Neural crest cell (in vitro differentiated cells): Measurements from ENCODE around the gene SYNGR1. TPM values are rescaled to one million over a fixed set of nuclear protein-coding genes. Genes with fewer than 3 reads are reported as not detected.

ENCODE experiments used
- DNase-seq: peaks from one replicate; pipeline ENCODE4 v3.0.0; 2021; ENCODE audit warnings: low read depth, mixed read lengths, low spot score
- H3K27ac Mint-ChIP-seq: one replicate; pipeline ENCODE4 v1.8.0; 2021; ENCODE audit warnings: mild to moderate bottlenecking, mixed read lengths; ENCODE audit not compliant: unreplicated experiment
- H3K27me3 Mint-ChIP-seq: 2 replicates; pipeline ENCODE4 v1.8.0; 2021; ENCODE audit warnings: low read depth, mild to moderate bottlenecking, mixed read lengths
- H3K36me3 Mint-ChIP-seq: 2 replicates; pipeline ENCODE4 v1.8.0; 2021; ENCODE audit warnings: low read depth, mild to moderate bottlenecking, mixed read lengths
- H3K4me1 Mint-ChIP-seq: 2 replicates; pipeline ENCODE4 v1.8.0; 2021; ENCODE audit warnings: mixed read lengths
- H3K4me3 Mint-ChIP-seq: one replicate; pipeline ENCODE4 v1.8.0; 2021; ENCODE audit warnings: mild to moderate bottlenecking, mixed read lengths
- H3K9me3 Mint-ChIP-seq: 2 replicates; pipeline ENCODE4 v1.8.0; 2021; ENCODE audit warnings: mixed read lengths
- total RNA-seq: library from RNA; stranded (reverse); gene quantifications from 2 replicates; pipeline ENCODE4 v1.2.1, GENCODE V29; 2021
- TF ChIP-seq, protein P1 (sequence below): fragments of 200-600 bp; sonication (generic); conservative IDR thresholded peaks from 2 replicates; pipeline ENCODE4 v1.5.0; 2021; ENCODE audit warnings: antibody characterized with exemption, mild to moderate bottlenecking

SYNGR1 gene
- total RNA-seq, 1 donor from 2014 or later: 30.0 TPM

DNA sequence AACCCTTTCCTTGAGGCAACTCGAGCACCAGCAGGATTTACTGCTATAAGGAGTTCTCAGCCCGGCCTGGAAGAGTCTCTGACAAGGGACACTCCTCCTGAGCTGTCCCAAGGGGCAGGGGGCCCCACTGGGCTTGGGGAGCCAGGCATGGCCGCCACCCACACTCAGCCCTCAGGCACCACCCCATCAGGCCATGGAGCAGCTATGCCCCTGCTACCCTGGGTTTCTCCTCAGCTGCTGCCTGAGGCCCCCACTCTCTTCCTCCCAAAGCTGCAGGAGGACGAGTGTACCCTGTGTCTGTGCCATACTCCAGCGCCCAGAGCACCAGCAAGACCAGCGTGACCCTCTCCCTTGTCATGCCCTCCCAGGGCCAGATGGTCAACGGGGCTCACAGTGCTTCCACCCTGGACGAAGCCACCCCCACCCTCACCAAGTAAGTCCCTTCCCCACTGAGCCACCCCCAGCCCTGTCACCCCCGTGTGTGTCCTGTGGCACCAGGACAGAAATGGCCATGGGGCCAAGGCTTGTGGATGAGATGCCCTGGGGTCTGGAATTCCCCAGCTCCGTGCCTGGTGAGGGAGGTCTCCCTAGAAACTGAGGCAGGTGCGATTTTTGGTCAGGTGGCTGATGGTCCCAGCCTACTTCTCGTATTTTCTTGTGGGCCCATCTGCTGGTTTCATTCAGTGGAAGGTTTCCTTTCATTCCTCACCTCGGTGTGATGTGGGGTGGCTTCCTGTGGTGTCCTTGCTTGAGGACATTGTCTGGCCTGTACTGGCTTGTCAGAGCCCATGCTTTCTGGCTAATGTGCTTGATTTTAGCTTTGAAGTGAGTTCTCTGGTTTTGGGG lies 78.2 kb downstream of the SYNGR1 start:
- Mint-ChIP-seq H3K27ac (no peak overlapping the region), H3K36me3 (peaks cover 4% of the 10 kb centered on the region), H3K4me1 (peaks cover 24% of the 10 kb centered on the region), H3K27me3 (no peaks in the 10 kb centered on the region), H3K9me3 (no peaks in the 10 kb centered on the region), H3K4me3 (no peak overlapping the region)
- TF ChIP-seq, protein P1, sequence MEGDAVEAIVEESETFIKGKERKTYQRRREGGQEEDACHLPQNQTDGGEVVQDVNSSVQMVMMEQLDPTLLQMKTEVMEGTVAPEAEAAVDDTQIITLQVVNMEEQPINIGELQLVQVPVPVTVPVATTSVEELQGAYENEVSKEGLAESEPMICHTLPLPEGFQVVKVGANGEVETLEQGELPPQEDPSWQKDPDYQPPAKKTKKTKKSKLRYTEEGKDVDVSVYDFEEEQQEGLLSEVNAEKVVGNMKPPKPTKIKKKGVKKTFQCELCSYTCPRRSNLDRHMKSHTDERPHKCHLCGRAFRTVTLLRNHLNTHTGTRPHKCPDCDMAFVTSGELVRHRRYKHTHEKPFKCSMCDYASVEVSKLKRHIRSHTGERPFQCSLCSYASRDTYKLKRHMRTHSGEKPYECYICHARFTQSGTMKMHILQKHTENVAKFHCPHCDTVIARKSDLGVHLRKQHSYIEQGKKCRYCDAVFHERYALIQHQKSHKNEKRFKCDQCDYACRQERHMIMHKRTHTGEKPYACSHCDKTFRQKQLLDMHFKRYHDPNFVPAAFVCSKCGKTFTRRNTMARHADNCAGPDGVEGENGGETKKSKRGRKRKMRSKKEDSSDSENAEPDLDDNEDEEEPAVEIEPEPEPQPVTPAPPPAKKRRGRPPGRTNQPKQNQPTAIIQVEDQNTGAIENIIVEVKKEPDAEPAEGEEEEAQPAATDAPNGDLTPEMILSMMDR: no peak
- no peak for DNase-seq

- no peaks in the 10 kb centered on the region for H3K27me3 Mint-ChIP-seq
- peaks cover 24% of the 10 kb centered on the region for H3K4me1 Mint-ChIP-seq
- no peak overlapping the region for H3K4me3 Mint-ChIP-seq
- H3K27ac Mint-ChIP-seq: no peak overlapping the region
- TF ChIP-seq, protein P1: no peak
- no peak for DNase-seq
- peaks cover 4% of the 10 kb centered on the region for H3K36me3 Mint-ChIP-seq
- H3K9me3 Mint-ChIP-seq: no peaks in the 10 kb centered on the region
Measured at GRCh38 chr22:39428597-39429071, 78.8 kb downstream of the SYNGR1 start.

DNA sequence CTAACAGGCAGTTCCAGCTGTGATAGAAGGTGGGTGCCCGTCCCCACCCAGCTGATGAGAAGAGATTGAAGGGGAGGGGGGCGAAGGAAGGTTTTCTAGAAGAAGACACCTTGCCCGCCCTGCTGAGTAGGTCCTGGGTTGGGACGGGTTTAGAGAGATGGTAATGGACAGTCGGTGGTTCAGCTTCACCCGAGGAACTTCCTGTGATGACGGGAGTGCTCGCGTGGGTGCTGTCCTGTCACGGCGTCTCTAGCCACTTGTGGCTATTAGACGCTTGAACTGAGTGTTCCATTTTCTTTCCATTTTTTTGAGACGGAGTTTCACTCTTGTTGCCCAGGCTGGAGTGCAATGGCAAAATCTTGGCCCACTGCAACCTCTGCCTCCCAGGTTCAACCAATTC lies 79.4 kb downstream of the SYNGR1 start:
- Mint-ChIP-seq H3K4me1 (peaks cover 24% of the 10 kb centered on the region), H3K4me3 (no peak overlapping the region), H3K9me3 (no peaks in the 10 kb centered on the region), H3K27ac (peak overlapping the region; percentile 67), H3K27me3 (no peaks in the 10 kb centered on the region), H3K36me3 (no peaks in the 10 kb centered on the region)
- DNase-seq: no peak
- TF ChIP-seq, protein P1: no peak

DNA sequence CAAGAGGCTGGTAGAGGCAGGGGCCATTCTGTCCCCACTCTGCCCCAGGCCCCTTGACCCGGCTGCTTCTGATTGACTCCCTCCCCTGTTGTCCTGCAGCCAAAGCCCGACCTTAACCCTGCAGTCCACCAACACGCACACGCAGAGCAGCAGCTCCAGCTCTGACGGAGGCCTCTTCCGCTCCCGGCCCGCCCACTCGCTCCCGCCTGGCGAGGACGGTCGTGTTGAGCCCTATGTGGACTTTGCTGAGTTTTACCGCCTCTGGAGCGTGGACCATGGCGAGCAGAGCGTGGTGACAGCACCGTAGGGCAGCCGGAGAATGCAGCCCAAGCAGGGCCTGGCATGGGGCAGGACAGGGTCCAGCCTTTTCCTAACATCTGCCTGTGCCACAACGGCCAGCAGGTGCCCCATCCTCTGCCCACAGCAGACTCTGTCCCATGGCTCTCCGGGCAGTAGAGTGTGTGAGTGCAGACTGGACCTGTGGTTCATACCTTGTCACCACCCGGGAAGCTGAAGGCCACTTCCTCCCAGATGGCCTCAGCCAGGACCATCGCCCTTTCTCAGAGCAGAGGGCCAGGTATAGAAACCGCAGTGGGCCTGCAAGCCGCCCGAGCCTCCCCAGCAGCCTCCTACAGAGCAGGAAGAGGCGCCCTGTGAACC lies 80.3 kb downstream of the SYNGR1 start:
- no peak for DNase-seq
- no peaks in the 10 kb centered on the region for H3K36me3 Mint-ChIP-seq

GRCh38 chr22:39430576-39431150 lies 80.9 kb downstream of the SYNGR1 start:
- TF ChIP-seq, protein P1: no peak
- Mint-ChIP-seq H3K27ac (no peak overlapping the region), H3K36me3 (no peaks in the 10 kb centered on the region), H3K4me3 (no peak overlapping the region), H3K27me3 (no peaks in the 10 kb centered on the region), H3K9me3 (no peaks in the 10 kb centered on the region), H3K4me1 (peaks cover 24% of the 10 kb centered on the region)
- DNase-seq: no peak

More for the DNA sequence above, 80.3 kb downstream of the SYNGR1 start:
- no peak overlapping the region for H3K27ac Mint-ChIP-seq
- peaks cover 24% of the 10 kb centered on the region for H3K4me1 Mint-ChIP-seq
- TF ChIP-seq, protein P1: no peak
- H3K27me3 Mint-ChIP-seq: no peaks in the 10 kb centered on the region
- no peaks in the 10 kb centered on the region for H3K9me3 Mint-ChIP-seq
- peak overlapping the region; percentile 24 for H3K4me3 Mint-ChIP-seq
